Colon (tissue), 2 donors: Measurements from ENCODE around the gene KLHL36.
"Not testable (repeated sequence)": the region's sequence is repeated elsewhere in the genome, so short reads cannot be mapped to it uniquely, and the experiment has no call there.

Source experiments
- FAIRE-seq: peaks from 2 replicates; lab custom pipeline; 2012; peaks lifted over from hg19 to GRCh38; lab: Jason Lieb, UNC
- donor health status: control.
- donor health status: control.

KLHL36 gene

DNA sequence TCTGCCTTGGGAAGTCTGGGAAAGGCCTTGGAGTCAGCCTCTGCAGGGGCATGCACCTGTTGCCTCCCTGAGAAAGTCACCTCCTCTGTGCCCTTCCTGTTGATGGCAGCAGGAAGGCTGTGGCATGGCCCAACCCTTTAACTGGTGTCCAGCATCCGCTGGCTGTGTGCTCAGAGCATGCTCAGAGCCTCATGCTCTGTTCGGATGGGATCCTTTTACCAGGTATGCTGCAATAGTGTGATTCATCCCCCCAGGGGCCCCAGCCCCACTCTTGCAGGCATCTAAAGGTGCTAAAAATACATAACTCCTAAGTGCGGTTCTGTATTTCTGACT is 24.9 kb downstream of the KLHL36 start:
- FAIRE-seq: no peak

DNA sequence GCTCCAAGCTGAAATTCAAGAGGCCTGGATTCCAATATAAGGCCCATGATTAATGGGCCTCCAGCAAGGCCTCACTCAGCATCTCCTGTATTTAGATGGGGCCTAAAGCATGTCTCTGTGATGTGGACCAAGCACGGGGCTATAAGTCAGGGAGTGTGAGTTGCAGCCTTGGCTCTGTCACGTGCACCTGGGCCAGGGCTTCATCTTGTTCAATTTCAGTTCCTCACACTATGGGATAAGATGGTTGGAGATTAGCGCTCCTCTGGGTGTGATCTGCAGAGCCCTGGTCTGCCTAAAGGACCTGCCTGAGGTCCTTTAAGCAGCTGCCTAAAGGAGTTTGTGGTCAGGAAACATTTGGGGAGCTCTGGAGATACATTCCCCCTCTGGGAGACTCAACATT is 25.2 kb downstream of the KLHL36 start:
- FAIRE-seq: no peak

DNA sequence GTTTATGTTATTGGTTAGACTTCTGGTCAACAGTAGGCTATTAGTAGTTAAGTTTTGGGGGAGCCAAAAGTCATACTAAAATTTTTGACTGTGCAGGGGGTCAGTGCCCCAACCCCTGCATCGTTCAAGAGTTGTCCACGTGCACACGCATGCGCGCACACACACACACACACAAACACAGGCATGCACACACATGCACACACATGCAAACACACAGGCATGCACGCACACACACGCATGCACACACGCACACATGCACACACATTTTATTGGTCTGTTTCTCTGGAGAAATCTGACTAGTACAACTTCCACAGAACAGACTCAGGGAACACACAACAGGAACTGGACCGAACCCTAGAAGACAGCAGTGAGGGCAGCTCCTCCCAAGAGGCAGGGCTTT is 27.1 kb downstream of the KLHL36 start:
- no peak for FAIRE-seq

DNA sequence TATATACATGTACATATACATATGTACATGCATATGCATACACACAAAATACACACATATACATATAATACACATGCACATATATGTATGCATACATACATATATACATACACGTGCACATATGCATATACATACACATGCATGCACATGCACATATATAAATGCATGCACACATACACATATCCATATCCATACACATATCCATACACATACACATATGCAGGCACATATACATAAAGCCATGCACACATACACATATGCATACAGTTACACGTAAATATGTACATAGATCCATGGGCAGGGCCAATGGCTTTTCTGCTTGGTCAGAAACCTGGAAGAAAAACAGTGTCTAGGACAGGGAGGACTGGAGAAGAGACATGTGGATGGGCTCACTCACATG is 27.6 kb downstream of the KLHL36 start:
- FAIRE-seq: no peak

DNA sequence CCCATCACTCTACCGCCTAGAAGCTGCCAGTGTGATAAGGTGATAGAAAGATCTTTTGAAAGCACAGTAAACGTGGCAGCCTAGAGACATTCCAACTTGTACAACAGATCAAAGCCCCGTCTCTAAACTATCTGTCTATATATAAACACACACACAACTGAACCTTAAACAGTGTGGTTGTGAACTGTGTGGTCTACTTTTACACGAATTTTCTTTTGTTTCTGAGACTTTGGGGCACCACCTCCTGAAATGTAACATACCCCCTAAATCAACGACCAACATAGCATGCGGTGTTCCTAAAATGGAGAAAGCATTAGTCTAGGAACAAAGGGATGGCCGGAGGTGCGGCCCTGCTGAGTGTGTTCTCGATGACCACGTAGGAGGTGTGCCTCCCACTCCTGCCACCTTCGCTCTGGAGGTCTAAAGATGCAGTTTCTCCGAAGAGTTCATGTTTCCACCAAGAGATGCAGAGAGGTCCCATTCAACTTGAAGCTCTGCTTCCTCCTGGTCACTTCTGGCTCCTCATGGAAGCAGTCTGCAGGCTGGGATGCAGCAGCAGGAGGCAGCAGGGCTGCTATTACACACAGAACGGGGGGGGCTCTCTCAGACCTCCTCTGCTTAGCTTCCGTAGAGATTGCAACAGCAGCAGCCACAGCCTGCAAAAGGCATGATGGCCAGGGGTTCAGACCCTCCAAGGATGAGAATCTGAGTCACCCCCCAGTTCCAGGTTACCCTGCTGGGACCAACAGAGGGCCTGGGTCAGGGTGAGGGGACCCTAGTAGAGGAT is 28.9 kb downstream of the KLHL36 start:
- FAIRE-seq: no peak

DNA sequence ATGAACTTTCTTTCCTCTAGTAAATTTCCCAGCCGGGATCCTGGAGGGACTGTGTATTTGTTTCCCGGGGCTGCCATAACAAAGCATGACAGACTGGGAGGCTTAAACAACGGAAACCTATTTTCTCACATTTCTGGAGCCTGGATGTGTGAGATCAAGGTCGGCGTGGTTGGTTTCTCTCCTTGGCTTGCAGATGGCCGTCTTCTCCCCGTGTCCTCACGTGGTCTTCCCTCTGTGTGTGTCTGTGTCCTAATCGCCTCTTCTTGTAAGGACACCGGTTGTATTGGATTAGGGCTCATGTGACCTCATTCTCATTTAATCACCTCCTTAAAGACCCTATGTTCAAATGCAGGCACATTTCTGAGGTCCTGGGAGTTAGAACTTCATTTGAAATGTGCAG is 29.5 kb downstream of the KLHL36 start:
- FAIRE-seq: no peak

DNA sequence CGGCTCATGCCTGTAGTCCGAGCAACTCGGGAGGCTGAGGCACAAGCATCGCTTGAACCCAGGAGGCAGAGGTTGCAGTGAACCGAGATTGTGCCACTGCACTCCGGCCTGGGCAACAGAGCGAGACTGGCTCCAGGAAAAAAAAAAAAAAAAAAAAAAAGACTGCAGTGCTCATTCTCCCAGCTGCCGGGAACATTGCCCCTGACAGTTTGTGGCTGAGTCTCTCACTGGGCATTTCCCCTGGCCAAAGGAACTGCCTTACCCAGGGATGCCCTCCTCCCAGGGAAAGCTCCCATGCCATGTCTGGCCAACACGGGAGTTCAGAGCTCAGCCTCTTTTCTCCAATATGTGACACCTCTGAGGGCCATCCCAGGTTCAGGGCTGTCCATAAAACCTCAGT is 30.2 kb downstream of the KLHL36 start:
- no peak for FAIRE-seq

DNA sequence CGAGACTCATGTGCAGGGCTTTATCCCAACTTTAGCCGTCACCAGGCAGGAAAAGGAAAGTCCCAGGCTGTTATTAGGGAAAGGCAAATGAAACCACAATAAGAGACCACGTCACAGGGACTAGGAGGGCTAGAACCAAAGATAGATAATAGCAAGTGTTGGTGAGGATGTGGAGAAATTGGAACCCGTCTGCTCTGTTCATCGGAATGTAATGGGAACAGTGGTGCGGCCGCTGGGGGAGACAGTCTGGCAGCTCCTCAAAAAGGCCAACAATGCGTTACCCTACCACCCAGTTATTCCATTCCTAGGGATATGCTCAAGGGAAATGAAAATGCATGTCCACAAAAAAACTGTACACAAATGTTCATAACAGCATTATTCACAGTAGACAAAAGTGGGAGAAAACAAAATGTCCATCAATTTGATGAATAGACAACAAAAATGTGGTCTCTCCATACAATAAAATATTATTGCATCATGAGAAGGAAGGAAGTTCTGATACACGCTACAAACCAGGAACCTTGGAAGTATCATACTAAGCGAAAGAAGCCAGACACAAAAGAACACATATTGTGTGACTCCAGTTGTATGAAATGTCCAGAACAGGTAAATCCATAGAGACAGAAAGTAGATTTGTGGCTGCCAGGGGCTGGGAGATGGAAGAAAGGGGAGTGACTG is 32.0 kb downstream of the KLHL36 start:
- no peak for FAIRE-seq

DNA sequence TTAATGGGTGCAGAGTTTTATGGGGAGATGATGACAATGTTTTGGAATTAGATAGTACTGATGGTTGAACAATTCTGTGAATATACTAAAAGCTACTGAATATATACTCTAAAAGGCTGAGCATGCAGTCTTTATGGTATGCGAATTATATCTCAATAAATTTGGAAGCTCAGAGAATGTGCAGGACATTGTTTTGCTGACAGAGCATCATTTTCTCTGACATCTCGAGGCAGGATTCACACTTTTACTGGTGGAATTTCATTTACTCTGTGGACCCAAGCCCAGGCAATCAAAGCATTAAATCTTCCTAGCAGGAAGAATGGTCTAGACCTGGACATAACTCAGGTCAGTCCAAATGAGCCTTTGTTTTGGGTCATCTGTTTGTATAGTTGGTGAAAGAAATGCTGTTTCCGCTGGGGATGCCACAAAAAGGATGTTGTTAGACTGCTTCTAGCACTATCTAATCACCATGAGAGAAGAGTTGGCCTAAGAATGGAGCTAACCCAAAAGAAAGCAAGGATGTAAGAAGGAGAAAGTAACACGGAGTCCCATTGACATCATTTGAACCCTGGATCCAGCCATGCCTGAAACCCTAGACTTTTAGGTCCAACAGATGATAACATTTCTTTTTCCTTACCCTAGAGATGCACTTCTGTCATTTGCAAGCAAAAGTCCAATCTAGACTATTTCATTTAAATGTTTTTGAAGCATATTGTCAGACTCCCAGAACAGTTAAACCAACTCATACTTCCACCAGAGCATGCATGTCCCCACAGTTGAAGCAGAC is 32.7 kb downstream of the KLHL36 start:
- FAIRE-seq: no peak

DNA sequence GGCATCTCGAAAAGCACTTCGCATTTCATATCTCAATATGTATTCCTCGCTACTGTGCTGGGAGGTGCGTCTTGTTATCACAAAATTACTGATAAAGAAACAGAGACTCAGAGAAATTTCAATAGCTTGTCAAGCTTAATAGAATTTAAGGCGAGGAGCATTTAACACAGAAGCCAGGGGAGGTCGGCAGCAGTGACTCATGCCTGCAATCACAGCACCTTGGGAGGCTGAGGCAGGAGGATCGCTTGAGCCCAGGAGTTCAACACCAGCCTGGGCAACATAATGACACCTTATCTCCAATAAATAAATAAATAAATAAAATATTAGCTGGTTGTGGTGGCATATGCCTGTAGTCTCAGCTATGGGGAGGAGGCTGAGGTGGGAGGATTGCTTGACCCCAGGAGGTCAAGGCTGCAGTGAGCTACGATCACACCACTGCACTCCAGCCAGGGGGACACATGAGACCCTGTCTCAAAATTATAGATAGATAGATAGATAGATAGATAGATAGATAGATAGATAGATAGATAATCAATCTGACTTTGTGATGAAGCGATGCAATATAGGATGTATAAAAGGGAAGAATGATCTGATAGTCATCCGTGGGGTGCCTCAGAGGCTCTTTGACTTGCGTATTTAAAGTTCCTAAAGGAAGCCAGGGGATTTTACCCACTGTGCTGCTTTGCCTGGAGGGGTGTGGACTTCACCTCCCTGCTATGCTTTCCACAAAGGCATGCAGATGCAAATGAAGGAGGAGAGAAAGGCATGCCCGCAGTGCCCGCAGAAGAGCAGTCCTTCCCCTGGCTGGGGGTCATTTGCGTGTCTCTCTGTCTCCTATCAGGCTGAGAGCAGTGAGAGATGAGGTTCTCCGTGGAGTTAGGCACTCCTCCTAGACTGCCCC is 35.6 kb downstream of the KLHL36 start:
- no peak for FAIRE-seq

DNA sequence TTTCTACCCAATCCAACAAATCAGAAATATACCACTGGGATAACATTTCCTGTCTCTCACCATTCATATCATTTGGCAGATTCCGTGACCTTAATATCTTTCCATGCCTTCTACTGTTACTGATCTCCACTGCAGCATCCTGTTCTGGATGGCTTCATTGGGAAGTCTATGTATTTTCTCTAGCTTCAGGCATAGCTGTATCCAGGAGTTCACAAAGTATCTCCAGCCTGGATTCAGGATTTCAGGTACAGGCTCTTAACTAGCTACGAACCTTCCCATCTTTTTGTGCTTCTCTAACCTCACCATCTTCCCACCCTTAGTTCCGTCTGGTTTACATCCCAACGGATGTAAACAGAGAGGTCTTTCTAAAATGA is 36.3 kb downstream of the KLHL36 start:
- FAIRE-seq: no peak

DNA sequence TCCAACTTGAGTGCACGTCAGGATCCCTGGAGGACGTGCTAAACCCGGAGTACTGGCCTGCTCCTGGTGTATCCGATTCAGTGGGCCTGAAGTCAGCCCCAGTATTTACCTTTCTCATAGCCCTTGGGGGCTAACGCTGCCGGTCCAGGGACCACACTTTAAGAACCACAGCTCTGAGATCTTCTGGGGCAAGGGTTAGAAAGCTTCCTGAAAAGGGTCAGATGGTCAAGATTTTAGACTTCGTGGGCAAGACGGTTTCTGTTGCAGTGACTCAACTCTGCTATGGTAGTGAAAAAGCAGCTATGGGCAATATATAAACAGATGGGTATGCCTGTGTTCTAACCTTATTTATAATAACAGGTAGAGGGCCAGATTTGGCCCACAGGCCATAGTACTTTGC is 36.9 kb downstream of the KLHL36 start:
- FAIRE-seq: no peak

DNA sequence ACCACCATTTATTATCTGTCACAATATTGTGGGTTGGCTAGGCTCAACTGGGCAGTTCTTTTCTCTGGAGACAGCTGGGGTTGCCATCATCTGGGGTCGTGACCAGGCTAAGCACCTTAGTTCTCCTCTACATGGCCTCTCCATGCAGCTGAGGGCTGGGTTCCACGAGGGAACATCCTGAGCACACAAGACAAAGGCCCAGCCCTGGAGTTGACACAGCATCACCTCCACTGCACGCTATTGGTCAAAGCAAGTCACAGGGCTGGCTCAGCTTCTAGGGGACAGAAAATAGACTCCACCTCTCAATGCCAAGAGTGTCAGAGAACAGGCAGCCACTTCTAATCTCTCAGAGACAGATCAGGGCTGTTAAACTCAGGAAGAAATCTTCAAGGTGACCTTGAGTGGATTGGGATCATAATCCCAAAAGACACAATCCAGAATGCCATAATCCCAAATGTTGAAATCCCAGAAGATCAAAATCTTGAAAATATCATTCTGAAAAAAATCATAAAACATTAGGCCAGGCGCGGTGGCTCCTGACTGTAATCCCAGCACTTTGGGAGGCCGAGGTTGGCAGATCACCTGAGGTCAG is 38.5 kb downstream of the KLHL36 start:
- no peak for FAIRE-seq

DNA sequence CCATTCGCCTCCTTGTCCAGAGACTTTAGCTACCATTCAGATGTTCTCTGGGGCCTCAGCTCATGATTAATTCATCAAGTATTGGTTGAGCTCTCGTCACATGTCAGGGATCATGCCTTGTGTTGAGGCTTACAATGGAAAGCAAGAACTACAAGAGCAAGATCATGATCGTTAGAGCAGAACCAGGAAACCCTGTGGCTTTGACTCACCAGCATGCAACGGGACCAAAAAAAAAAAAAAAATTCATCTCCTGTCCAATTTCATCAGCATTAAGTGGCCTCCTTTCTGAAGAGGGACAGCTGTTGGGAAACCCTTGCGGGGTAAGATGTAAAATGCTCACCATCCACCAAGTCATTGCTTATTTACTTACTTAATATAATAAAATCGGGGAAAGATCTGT is 39.4 kb downstream of the KLHL36 start:
- FAIRE-seq: no peak

DNA sequence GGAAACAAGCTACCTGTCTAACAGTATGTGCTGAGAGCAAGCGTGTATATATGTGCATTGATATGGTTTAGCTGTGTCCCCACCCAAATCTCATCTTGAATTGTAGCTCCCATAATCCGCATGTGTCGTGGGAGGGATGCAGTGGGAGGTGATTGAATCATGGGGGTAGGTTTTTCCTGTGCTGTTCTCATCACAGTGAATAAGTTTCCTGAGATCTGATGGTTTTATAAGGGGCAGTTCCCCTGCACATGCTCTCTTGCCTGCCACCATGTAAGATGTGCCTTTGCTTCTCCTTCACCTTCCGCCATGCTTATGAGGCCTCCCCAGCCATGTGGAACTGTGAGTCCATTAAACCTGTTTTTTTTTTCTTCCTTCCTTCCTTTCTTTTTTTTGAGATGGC is 39.9 kb downstream of the KLHL36 start:
- not testable (repeated sequence) for FAIRE-seq

DNA sequence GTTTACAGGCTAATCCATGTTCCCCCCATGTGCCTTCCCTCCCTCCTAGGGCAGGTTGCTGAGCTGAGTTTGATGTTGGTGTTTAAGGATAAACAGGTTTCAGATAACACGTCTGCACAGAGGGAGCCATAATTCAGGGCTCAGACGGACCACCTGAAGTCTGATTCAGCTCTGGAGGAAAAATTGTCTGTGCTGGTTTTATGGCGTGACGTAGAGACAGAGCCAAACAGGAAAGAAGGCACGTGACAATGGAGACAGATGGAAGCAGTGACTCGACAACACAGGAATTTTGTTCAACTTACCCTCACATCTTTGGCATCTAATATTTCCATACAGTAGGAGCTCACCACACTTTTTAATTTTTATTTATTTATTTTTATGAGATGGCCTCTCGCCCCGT is 40.8 kb downstream of the KLHL36 start:
- no peak for FAIRE-seq

DNA sequence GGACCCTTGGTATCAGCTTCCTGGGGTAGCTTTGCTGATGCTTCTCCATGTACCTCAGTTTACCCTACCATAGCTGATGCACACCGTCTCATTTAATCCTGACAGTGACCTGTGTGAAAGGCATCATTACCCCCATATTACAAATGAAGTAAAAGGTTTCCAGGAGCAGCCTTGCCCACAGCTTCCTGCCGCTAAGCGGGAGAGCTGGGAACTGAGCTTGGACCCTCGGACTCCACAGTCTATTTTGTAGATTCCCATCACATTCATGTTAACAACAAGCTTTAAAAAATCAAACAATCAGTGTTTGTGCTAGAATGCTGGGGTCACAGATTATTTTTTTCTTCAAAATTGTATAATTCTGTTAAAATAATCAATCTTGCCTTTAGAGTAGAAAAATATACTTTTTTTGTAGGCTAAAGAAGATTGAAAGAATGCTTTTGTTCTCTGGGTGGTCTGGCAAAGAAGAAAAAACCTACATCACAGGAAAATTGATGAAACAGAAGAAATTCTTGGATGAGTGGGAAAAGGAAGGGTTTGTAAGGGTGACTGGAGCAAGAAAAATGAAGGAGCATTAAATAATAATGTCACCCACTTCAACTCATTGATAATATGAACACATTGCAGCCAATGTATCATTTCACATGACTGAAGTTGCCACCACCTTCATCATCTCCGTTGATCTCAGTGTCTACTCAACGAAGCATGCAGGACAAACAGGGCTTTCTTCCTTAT is 41.9 kb downstream of the KLHL36 start:
- no peak for FAIRE-seq

DNA sequence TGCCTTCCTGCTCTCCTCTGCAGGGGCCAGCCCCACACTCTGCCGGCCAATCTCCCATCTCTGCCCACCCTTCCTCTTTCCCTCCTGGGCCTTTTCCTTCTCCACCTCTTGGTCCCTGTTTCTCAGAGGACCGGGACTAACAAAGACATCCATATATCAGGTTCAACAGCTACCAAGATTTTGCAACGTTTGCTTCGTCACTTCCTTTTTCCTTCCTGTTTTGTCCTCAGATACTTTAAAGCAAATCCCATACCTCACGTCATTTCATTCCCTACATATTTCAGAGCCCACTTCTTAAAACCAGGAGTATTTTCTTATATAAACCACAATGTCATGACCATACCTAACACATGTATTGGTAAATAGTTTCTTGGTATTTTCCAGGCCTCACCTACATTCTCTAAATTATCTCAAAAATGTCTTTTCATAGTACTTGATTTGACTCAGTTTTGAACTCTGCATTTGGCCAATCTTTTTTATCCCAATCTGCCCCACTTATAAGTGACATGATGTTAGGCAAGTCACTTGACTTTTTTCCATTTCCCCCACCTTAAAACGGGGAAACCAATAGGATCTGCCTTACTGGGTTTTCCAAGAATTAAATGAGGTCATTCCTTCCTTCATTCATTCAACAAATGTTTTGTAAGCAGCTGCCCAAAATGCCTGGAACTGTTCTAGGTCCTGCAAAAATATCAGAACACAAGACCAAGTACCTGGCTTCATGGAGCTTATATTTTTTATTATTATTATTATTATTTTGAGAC is 44.3 kb downstream of the KLHL36 start:
- no peak for FAIRE-seq

DNA sequence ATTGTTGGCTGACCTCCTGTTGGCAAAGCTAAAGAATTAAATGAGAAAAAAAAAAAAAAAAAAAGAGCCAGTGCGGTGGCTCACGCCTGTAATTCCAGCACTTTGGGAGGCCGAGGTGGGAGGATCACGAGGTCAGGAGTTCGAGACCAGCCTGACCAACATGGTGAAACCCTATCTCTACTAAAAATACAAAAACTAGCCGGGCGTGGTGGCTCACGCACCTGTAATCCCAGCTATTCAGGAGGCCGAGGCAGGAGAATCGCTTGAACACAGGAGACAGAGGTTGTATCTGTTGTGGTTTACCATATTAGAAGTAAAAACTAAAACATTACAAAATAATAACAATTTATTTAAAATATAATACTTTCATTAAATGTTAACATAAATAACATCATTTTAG is 45.6 kb downstream of the KLHL36 start:
- FAIRE-seq: not testable (repeated sequence)

DNA sequence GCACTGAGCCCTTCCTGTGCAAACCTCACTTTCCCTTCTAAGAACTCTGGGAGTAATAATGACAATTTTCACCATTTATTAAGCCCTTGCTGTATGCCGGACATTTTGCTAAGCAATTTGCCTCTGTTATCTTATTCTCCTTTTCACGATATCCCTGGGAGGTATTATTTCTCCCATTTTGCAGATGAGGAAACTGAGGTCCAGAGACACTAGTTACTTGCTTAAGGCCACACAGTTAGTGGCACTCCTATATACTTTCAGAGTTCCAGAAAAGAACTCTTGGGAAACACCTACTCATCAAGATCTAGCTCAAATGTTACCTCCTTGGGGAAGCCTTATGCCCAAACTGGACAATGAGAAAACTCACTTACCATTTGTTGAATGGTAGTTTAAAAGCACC is 46.7 kb downstream of the KLHL36 start:
- no peak for FAIRE-seq
